Uterus (tissue), 2 donors: ENCODE data around the gene DRC7.

Source experiments
- CTCF ChIP-seq, 4 experiments: fragments of 200-600 bp in 2 of 4; fragments of 450-650 bp in 2 of 4; sonication (generic) in 2 of 4; IDR thresholded peaks; one replicate each; pipeline ENCODE4 v1.5.1; 2016 to 2019; ENCODE audit warnings: antibody characterized with exemption in 4 of 4, mild to moderate bottlenecking in 2 of 4, moderate library complexity in 1 of 4
- POLR2A ChIP-seq, 2 donors: fragments of 450-650 bp; IDR thresholded peaks; one replicate each; pipeline ENCODE4 v1.6.1; 2016; ENCODE audit warnings: antibody characterized with exemption in 2 of 2, mild to moderate bottlenecking in 1 of 2, moderate library complexity in 1 of 2

DNA sequence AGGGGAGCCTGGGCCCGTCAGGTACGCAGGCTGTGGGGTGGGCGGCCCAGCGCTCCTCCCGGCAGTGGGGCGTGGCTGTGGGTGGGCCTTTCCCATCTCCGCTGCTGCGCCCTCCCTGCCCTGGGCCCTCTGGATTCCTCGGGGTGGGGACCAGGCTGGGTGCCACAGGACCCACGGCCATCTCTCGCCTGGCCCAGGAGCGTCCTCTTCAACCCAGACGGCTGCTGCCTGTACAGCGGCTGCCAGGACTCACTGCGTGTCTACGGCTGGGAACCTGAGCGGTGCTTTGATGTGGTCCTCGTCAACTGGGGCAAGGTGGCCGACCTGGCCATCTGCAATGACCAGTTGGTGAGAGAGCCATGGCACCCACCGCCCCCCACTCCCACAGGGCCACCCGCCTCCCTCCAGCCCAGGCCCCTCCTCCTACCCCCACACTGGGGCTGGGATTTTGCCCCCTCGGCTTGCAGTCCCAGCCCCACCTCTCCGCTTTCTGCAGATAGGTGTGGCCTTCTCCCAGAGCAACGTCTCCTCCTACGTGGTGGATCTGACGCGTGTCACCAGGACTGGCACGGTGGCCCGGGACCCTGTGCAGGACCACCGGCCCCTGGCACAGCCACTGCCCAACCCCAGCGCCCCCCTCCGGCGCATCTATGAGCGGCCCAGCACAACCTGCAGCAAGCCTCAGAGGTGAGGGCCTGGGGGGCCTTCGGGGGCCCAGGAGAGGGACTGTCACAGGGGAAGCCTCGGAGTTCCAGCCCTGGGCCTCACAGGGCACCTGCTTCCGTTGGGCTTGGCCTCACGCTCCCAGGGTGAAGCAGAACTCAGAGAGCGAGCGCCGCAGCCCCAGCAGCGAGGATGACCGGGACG lies 58.2 kb downstream of the DRC7 start:
- TF ChIP-seq POLR2A (IDR thresholded peaks at IDR 0.05) (no peak), CTCF (IDR thresholded peaks at IDR 0.05) (no peak)
